A549 (cell line): Measurements from ENCODE around the gene CNKSR3. TPM values are rescaled to one million over a fixed set of nuclear protein-coding genes. Genes with fewer than 3 reads are reported as not detected.

Source experiments
- ATAC-seq, 2 experiments: fragments of 200-7000 bp in 1 of 2; fragments of >200 bp in 1 of 2; cut with Nextera tagmentation in 1 of 2; cut with Tn5 transposase in 1 of 2; 3 replicates each; pipeline versions ENCODE4 v1.8.0 to v1.9.1; 2018 to 2020; ENCODE audit warnings: mild to moderate bottlenecking in 1 of 2, moderate library complexity in 1 of 2
- CTCF ChIA-PET: fragments of 300-600 bp; sonication (Branson Sonifier 250); formaldehyde crosslinking; extraction: SDS; loops from one replicate; lab custom pipeline; 2021; ENCODE audit warnings: antibody characterized with exemption, inconsistent platforms; lab: Yijun Ruan, JAX
- POLR2A ChIA-PET: fragments of 350-600 bp; formaldehyde crosslinking; extraction: SDS; loops from one replicate; lab custom pipeline; 2021; ENCODE audit warnings: antibody characterized with exemption, inconsistent platforms; lab: Yijun Ruan, JAX
- DNase-seq, 2 experiments: peaks; one replicate each; pipeline versions ENCODE4 v3.0.0 to v3.0.0-alpha.2; 2011 to 2016; ENCODE audit warnings: low read depth in 1 of 2, low spot score in 1 of 2
- FAIRE-seq: peaks from 2 replicates; lab custom pipeline; 2011; peaks lifted over from hg19 to GRCh38; lab: Jason Lieb, UNC
- H3K27ac ChIP-seq, 2 experiments: fragments of >200 bp; sonication (Bioruptor Twin); formaldehyde crosslinking; 3 replicates each; pipeline ENCODE4 v1.5.1; 2016 to 2017
- H3K4me1 ChIP-seq: fragments of >200 bp; sonication (Bioruptor Twin); formaldehyde crosslinking; 3 replicates; pipeline ENCODE4 v1.6.1; 2016
- H3K4me2 ChIP-seq: fragments of >200 bp; sonication (Bioruptor Twin); formaldehyde crosslinking; 3 replicates; pipeline ENCODE4 v1.6.1; 2016
- H3K4me3 ChIP-seq: fragments of >200 bp; sonication (Bioruptor Twin); formaldehyde crosslinking; 3 replicates; pipeline ENCODE4 v1.5.1; 2016
- H3K9me3 ChIP-seq: fragments of >200 bp; sonication (Bioruptor Twin); formaldehyde crosslinking; 3 replicates; pipeline ENCODE4 v1.6.1; 2016
- BCL3 ChIP-seq: fragments of >200 bp; sonication (Bioruptor Twin); formaldehyde crosslinking; IDR thresholded peaks from 3 replicates; pipeline ENCODE4 v1.6.1; 2016
- BHLHE40 ChIP-seq: IDR thresholded peaks from 2 replicates; pipeline ENCODE4 v1.6.1; 2012; ENCODE audit warnings: low read depth, low read length, inconsistent platforms
- CBX2 ChIP-seq: fragments of 200-600 bp; sonication (generic); IDR thresholded peaks from 2 replicates; pipeline ENCODE4 v1.6.1; 2016; ENCODE audit warnings: low read depth, mild to moderate bottlenecking, borderline replicate concordance
- CEBPB ChIP-seq, 2 experiments: fragments of >200 bp in 1 of 2; sonication (Bioruptor Twin) in 1 of 2; formaldehyde crosslinking in 1 of 2; IDR thresholded peaks; 2 replicates each; pipeline ENCODE4 v1.6.1; 2012 to 2016
- CHD2 ChIP-seq: fragments of 150-350 bp; IDR thresholded peaks from 2 replicates; pipeline ENCODE4 v1.6.1; 2014; ENCODE audit warnings: low read length; ENCODE audit not compliant: partially characterized antibody
- ESRRA ChIP-seq: fragments of 150-350 bp; IDR thresholded peaks from 2 replicates; pipeline ENCODE4 v1.6.1; 2014; ENCODE audit warnings: mild to moderate bottlenecking, low read length, borderline replicate concordance
- FOSB ChIP-seq: fragments of 250-450 bp; sonication (Bioruptor Pico); IDR thresholded peaks from 2 replicates; pipeline ENCODE4 v1.5.0; 2020; ENCODE audit warnings: mild to moderate bottlenecking, moderate library complexity
- FOSL2 ChIP-seq, 2 experiments: fragments of 450-650 bp in 1 of 2; fragments of >200 bp in 1 of 2; sonication (Bioruptor Twin) in 1 of 2; formaldehyde crosslinking; IDR thresholded peaks; 2 replicates each; pipeline versions ENCODE4 v1.5.0 to v1.6.1; 2016 to 2020; ENCODE audit warnings: mild to moderate bottlenecking in 1 of 2, moderate library complexity in 1 of 2
- JUN ChIP-seq, 2 experiments: fragments of >200 bp; sonication (Bioruptor Twin); formaldehyde crosslinking; IDR thresholded peaks; 2 replicates in 1 of 2; 3 replicates in 1 of 2; pipeline ENCODE4 v1.6.1; 2016 to 2017
- KDM1A ChIP-seq: fragments of 200-600 bp; sonication (generic); IDR thresholded peaks from 2 replicates; pipeline ENCODE4 v1.6.1; 2016; ENCODE audit warnings: low read depth, mild to moderate bottlenecking
- KDM5A ChIP-seq: fragments of 200-600 bp; sonication (generic); IDR thresholded peaks from 2 replicates; pipeline ENCODE4 v1.6.1; 2016; ENCODE audit warnings: antibody characterized with exemption, mild to moderate bottlenecking
- MAX ChIP-seq: IDR thresholded peaks from 2 replicates; pipeline ENCODE4 v1.6.1; 2012
- MAZ ChIP-seq: fragments of 150-350 bp; IDR thresholded peaks from 2 replicates; pipeline ENCODE4 v1.6.1; 2014; ENCODE audit warnings: antibody characterized with exemption, low read depth, low read length, borderline replicate concordance
- NPAS2 ChIP-seq: fragments of 250-450 bp; sonication (Bioruptor Pico); IDR thresholded peaks from 2 replicates; pipeline ENCODE4 v1.8.0; 2022; ENCODE audit warnings: mild to moderate bottlenecking, moderate library complexity, borderline replicate concordance
- NR3C1 ChIP-seq: fragments of >200 bp; sonication (Bioruptor Twin); formaldehyde crosslinking; IDR thresholded peaks from 3 replicates; pipeline ENCODE4 v1.6.1; 2017
- PHF8 ChIP-seq: fragments of 200-600 bp; sonication (generic); IDR thresholded peaks from 2 replicates; pipeline ENCODE4 v1.6.1; 2016; ENCODE audit warnings: low read depth, mild to moderate bottlenecking, antibody characterized with exemption, moderate library complexity, borderline replicate concordance
- POLR2A ChIP-seq: IDR thresholded peaks from 2 replicates; pipeline ENCODE4 v1.6.1; 2012; ENCODE audit warnings: mild to moderate bottlenecking, low read length
- RARB ChIP-seq: fragments of 250-450 bp; sonication (Bioruptor Pico); IDR thresholded peaks from 2 replicates; pipeline ENCODE4 v1.8.0; 2021; ENCODE audit warnings: mild to moderate bottlenecking, moderate library complexity
- REST ChIP-seq: fragments of 200-600 bp; sonication (generic); IDR thresholded peaks from 2 replicates; pipeline ENCODE4 v1.6.1; 2016; ENCODE audit warnings: antibody characterized with exemption, mild to moderate bottlenecking, moderate library complexity
- TP53 ChIP-seq: fragments of 250-450 bp; sonication (Bioruptor Pico); IDR thresholded peaks from 2 replicates; pipeline ENCODE4 v1.5.0; 2021; ENCODE audit warnings: mild to moderate bottlenecking, moderate library complexity
- WGBS: methylation state at CpG from one replicate; pipeline ENCODE4 v1.1.6; 2017; ENCODE audit errors: missing lambda C conversion rate; 5-methylcytosine and 5-hydroxymethylcytosine counted together
- polyA plus RNA-seq, 4 experiments: library from polyadenylated mRNA; depleted of rRNA in 3 of 4; stranded (reverse); fragments of >200 nt; fragmentation: RNase III in 1 of 4; extraction: RNeasy Plus Mini Kit Qiagen cat#74134 plus additional on column Dnase treatment in 1 of 4; gene quantifications; 2 replicates in 3 of 4; 3 replicates in 1 of 4; pipeline ENCODE4 v1.2.3, GENCODE V29; 2011 to 2017

The CNKSR3 gene
- polyA plus RNA-seq, 2 of the 4 experiments (the other 2 are of a cell fraction), result 2.9 to 3.5 TPM

- H3K4me2 ChIP-seq, result peak overlapping the region; percentile 37
- no peak overlapping the region for H3K4me3 ChIP-seq
- POLR2A ChIA-PET, result no interaction called here
- peak overlapping the region in 1 of 2 experiments; percentile 16; a peak in 1 of 6 replicates for H3K27ac ChIP-seq
- no peak for FAIRE-seq
- ATAC-seq, result no peak
- H3K9me3 ChIP-seq, result no peaks in the 10 kb centered on the region
- 63% methylated on average over 1 of the region's 1 CpG for WGBS
- CTCF ChIA-PET, result no interaction called here
- TF ChIP-seq POLR2A, result no peak
- no peak for TF ChIP-seq CEBPB (IDR thresholded peaks at IDR 0.05)
- no peak for TF ChIP-seq MAX
- TF ChIP-seq RARB (CRISPR knock-in tag), result no peak
- TF ChIP-seq REST, result no peak
- TF ChIP-seq BHLHE40, result no peak
- TF ChIP-seq TP53 (CRISPR knock-in tag), result no peak
- TF ChIP-seq JUN (IDR thresholded peaks at IDR 0.05), result no peak
- TF ChIP-seq FOSB (CRISPR knock-in tag), result no peak
- TF ChIP-seq CBX2, result no peak
- no peak for TF ChIP-seq BCL3
- no peak for TF ChIP-seq NPAS2 (CRISPR knock-in tag)
- TF ChIP-seq ESRRA, result no peak
- TF ChIP-seq FOSL2 (IDR thresholded peaks at IDR 0.05), result no peak
- no peak for TF ChIP-seq FOSL2 (CRISPR knock-in tag; IDR thresholded peaks at IDR 0.05)
- no peak for TF ChIP-seq MAZ
- TF ChIP-seq PHF8, result no peak
- no peak for TF ChIP-seq CHD2
- no peak for TF ChIP-seq KDM5A
- peaks cover 44% of the 10 kb centered on the region for H3K4me1 ChIP-seq
- DNase-seq, result no peak
Measured at GRCh38 chr6:154488248-154488593, 22.3 kb downstream of the CNKSR3 start.

- no peak for TF ChIP-seq KDM1A
- no peak for TF ChIP-seq NR3C1
- no peak overlapping the region for H3K4me3 ChIP-seq
- WGBS, result 57% methylated on average over 6 of the region's 6 CpGs
- ATAC-seq (peak in 1 of 2 experiments; percentile 62; a peak in 3 of 6 replicates), DNase-seq (no peak), FAIRE-seq (no peak)
- H3K4me2 ChIP-seq, result peak overlapping the region; percentile 37
- peak overlapping the region; percentile 16 to 65; a peak in 4 of 6 replicates for H3K27ac ChIP-seq
- H3K9me3 ChIP-seq, result no peaks in the 10 kb centered on the region
- CTCF ChIA-PET, result no interaction called here
- peaks cover 47% of the 10 kb centered on the region for H3K4me1 ChIP-seq
- POLR2A ChIA-PET, result no interaction called here
Measured at GRCh38 chr6:154487367-154488247, 22.9 kb downstream of the CNKSR3 start.
